AG04449 (cell line): ENCODE data around the gene KAZALD1.

Experiments used
- CTCF ChIA-PET: fragments of 350-600 bp; formaldehyde crosslinking; extraction: SDS; loops from one replicate; lab custom pipeline; 2021; ENCODE audit warnings: antibody characterized with exemption; lab: Yijun Ruan, JAX
- POLR2A ChIA-PET: fragments of 400-600, 350-600 bp; formaldehyde crosslinking; extraction: SDS; loops from one replicate; lab custom pipeline; 2020; ENCODE audit warnings: antibody characterized with exemption, inconsistent platforms; lab: Yijun Ruan, JAX
- DNase-seq: peaks from one replicate; pipeline ENCODE4 v3.0.0-alpha.2; 2010; ENCODE audit warnings: low read depth, low spot score
- H3K4me3 ChIP-seq: 2 replicates; pipeline ENCODE4 v1.5.1; 2011; ENCODE audit warnings: low read depth, mild to moderate bottlenecking, control low read depth, low read length
- TF ChIP-seq, protein P1 (sequence below): IDR thresholded peaks from one replicate; pipeline ENCODE4 v1.5.1; 2011; ENCODE audit warnings: mild to moderate bottlenecking, moderate library complexity, low read length, control low read depth, inconsistent platforms; ENCODE audit not compliant: insufficient read depth; ENCODE audit errors: missing control alignments

KAZALD1 gene

GRCh38 chr10:101020427-101021075, 41.2 kb upstream of the KAZALD1 start:
- ChIA-PET POLR2A (no interaction called here), CTCF (interaction anchor here (0.6 to 7.3 kb wide), 9 partner anchors 10 to 527 kb away, joined by 3 to 803 read pairs (median 19); partner anchors contain the start of genes KAZALD1, LZTS2, MRPL43 and PDZD7)

DNA sequence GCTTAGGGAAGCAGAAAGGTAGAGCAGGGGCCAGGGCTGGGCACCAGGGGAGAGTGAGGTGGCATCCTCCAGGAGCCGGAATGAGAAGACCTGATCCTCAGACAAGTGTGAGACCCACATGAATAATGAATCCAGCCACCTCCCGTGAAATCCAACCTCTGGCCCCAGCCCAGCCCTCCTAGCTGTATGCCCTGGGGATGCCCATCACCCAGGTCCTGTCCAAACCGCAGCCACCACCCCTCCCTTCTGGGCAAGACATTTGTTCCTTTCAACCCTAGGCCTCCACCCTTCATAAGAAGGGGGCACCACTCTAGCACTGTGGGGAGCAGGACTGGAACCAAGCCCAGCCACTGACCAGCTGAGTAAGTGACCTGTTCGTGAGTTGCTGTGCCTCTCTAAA, 40.5 kb upstream of the KAZALD1 start:
- no peak overlapping the region for H3K4me3 ChIP-seq
- CTCF ChIA-PET: interaction anchor here (1.9 to 35.4 kb wide), 2 partner anchors 16 to 34 kb away, joined by 4 to 1481 read pairs; partner anchors contain the start of gene KAZALD1
- DNase-seq: no peak
- POLR2A ChIA-PET: no interaction called here
- TF ChIP-seq, protein P1, sequence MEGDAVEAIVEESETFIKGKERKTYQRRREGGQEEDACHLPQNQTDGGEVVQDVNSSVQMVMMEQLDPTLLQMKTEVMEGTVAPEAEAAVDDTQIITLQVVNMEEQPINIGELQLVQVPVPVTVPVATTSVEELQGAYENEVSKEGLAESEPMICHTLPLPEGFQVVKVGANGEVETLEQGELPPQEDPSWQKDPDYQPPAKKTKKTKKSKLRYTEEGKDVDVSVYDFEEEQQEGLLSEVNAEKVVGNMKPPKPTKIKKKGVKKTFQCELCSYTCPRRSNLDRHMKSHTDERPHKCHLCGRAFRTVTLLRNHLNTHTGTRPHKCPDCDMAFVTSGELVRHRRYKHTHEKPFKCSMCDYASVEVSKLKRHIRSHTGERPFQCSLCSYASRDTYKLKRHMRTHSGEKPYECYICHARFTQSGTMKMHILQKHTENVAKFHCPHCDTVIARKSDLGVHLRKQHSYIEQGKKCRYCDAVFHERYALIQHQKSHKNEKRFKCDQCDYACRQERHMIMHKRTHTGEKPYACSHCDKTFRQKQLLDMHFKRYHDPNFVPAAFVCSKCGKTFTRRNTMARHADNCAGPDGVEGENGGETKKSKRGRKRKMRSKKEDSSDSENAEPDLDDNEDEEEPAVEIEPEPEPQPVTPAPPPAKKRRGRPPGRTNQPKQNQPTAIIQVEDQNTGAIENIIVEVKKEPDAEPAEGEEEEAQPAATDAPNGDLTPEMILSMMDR: no peak

More at GRCh38 chr10:101020427-101021075, 41.2 kb upstream of the KAZALD1 start:
- no peak for DNase-seq
- H3K4me3 ChIP-seq: no peak overlapping the region
- TF ChIP-seq, protein P1: no peak

GRCh38 chr10:101021692-101022251, 40.0 kb upstream of the KAZALD1 start:
- TF ChIP-seq, protein P1: no peak
- DNase-seq: no peak
- POLR2A ChIA-PET: no interaction called here
- no peak overlapping the region for H3K4me3 ChIP-seq
- CTCF ChIA-PET: interaction anchor here (1.9 to 35.4 kb wide), 2 partner anchors 16 to 34 kb away, joined by 4 to 1481 read pairs; partner anchors contain the start of gene KAZALD1

- CTCF ChIA-PET: interaction anchor here (0.6 to 35.4 kb wide), 6 partner anchors 9 to 654 kb away, joined by 3 to 1481 read pairs (median 4); partner anchors contain the start of gene KAZALD1
- H3K4me3 ChIP-seq: no peak overlapping the region
- TF ChIP-seq, protein P1: no peak
- POLR2A ChIA-PET: no interaction called here
- no peak for DNase-seq
These were observed 38.7 kb upstream of the KAZALD1 start for GRCh38 chr10:101022967-101023705.

GRCh38 chr10:101027106-101027720, 34.6 kb upstream of the KAZALD1 start:
- CTCF ChIA-PET: interaction anchor here (1.3 to 35.4 kb wide), 5 partner anchors 10 to 33 kb away, joined by 5 to 1481 read pairs (median 242); partner anchors contain the start of genes KAZALD1, LZTS2, MRPL43 and TWNK
- no peak for DNase-seq
- POLR2A ChIA-PET: no interaction called here
- H3K4me3 ChIP-seq: no peak overlapping the region
- TF ChIP-seq, protein P1: no peak
